Glomerular endothelial cell (primary cell): ENCODE measurements around the gene DCAF11. TPM values are rescaled to one million over a fixed set of nuclear protein-coding genes. Genes with fewer than 3 reads are reported as not detected.
A peak's percentile ranks its signal among the peaks of the same experiment; 100 is the strongest.

Experiments used
- DNase-seq: peaks from one replicate; pipeline ENCODE4 v3.0.0-alpha.2; 2011; ENCODE audit warnings: low read depth, low spot score; ENCODE audit errors: extremely low read depth
- total RNA-seq: library from RNA; depleted of rRNA; stranded (reverse); fragments of >200 nt; gene quantifications from 2 replicates; pipeline ENCODE4 v1.2.3, GENCODE V29; 2015

Gene DCAF11
- total RNA-seq, 1 donor from 2014 or later: 36.4 TPM

DNA sequence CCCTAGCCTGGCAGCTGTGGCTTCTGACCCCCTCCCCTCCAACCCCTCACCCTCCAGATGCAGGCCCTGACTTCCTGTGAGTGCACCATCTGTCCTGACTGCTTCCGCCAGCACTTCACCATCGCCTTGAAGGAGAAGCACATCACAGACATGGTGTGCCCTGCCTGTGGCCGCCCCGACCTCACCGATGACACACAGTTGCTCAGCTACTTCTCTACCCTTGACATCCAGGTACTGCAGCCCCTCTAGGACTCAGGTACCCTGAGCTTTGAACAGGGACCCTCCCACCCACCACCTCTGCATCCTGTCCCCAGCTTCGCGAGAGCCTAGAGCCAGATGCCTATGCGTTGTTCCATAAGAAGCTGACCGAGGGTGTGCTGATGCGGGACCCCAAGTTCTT is 40.5 kb downstream of the DCAF11 start:
- no peak for DNase-seq

DNA sequence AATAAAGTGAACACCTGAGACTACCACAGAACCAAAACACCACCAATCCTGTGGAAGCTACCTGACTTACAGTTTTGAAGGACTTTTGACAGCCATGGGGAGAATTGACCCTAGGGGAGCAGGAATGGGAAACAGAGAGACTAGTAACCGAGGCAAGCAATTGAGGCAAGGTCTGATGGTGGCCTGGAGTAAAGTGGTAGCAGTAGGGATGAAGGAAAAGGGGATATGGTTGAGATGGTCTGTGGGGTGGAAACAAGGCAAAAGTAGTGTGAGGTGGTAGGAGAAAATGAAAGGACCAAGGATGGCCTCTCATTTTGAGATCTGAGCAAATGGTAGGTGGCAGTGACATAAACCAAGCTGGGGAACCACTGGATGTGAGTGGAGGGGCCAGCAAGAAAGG is 42.3 kb downstream of the DCAF11 start:
- no peak for DNase-seq

DNA sequence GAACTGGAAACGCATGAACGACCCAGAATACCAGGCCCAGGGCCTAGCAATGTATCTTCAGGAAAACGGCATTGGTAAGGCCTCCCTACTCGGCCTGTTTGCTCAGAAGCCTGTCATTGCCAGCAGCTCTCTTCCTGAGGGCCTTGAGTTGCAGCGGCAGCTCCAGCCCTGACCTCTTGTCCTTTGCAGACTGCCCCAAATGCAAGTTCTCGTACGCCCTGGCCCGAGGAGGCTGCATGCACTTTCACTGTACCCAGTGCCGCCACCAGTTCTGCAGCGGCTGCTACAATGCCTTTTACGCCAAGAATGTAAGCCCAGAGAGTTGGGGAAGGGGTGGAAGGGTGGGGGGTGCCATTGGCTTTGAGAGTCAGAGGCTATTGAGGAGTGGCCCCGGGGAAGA is 42.8 kb downstream of the DCAF11 start:
- no peak for DNase-seq

DNA sequence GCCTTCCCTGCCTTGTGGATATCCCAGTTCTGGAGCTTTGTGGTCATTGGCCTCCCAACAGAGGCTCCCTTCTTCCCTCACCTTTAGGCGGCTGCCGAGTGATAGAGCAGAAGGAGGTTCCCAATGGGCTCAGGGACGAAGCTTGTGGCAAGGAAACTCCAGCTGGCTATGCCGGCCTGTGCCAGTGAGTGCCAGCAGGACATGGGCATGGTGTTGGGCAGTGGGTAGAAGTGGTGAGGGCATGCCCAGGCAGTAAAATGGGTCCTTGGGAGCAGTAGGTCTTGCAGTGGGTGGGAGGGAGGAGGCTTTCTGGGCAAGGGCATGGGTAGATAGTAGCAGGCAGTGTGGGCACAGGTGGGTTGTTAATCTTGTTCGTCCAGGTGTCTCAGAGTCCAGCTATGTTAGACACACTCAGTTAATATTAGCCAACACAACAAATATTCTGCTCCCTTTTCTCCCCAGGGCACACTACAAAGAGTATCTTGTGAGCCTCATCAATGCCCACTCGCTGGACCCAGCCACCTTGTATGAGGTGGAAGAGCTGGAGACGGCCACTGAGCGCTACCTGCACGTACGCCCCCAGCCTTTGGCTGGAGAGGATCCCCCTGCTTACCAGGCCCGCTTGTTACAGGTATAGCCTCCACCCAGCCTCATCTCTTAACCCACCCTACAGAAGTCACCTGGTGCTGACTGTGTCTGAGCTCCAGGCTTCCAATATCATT is 45.4 kb downstream of the DCAF11 start:
- DNase-seq: no peak

DNA sequence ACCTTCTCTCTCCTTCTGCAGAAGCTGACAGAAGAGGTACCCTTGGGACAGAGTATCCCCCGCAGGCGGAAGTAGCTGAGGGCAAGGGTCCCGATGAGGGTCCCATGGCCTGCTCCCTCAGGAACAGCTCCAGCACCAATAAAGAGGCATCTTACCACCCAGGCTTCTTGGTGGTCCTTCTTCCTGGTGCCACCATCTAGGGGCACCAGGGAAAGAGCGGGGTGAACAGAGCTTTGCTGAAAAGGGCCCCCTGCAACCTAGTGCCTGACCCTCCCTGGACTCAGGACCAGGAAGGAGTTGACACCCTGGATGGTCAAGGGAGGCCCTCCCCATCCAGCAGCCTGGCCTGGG is 45.9 kb downstream of the DCAF11 start:
- no peak for DNase-seq

DNA sequence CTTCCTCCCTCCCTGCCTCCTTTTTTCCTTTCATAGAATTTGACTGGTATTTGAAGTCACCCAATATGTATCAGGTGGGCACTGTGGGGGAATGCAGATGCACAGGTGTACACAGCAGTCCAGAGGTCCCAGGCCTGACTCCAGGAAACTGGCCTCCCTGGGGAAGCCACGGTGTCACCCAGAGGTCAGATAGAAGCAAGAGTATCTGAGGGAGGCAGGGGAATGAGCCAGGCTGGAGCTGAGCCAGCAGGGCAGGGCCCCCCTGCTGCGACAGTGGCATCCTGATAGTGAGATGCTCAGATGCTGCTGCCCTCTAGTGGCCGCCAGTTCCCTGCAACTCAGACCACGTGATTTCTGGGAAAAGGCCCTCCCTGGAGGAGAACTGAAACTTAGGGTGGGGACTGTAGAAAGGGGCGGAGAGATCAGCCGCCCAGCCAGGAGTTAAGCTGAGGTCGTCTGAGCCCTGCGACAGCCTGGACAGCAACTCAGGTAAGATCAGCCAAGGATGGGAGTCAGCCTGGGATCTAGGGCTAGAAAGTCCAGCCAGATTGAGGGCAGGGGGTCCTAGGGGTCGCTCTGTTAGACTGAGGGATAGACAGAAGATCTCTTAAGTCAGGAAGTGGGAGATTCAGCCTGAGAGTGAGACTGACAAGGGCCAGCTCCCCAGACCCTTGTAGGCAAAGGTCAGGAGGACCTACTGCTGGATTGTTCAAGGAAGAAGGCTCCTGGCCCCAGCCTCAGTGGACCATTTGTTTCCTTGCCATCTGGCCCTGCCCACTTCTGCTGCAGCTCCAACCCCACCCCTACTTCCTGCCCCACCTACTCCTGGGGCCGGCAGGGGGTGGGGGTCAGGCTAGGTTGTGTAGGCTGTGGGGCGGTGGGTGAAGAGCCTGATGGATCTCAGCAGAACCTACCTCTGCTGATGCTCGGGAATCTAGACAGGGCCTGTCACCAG is 46.5 kb downstream of the DCAF11 start, which contains the start of gene IRF9:
Gene IRF9, plus strand, starts transcription at position 416 of the 955 bp plus-strand sequence. CDS start 880 bp downstream, outside the sequence.
- DNase-seq: peak; percentile 75

DNA sequence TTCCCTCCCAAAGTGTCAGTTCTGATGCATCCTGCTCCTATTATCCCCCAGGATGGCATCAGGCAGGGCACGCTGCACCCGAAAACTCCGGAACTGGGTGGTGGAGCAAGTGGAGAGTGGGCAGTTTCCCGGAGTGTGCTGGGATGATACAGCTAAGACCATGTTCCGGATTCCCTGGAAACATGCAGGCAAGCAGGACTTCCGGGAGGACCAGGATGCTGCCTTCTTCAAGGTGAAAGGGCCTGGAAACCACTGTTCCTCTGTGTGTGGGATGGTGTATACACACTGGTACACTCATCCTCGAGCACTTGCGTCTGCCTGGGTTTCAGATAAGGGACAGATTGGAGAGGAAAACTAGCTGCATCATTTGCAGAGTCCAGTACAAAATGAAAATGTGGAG is 47.5 kb downstream of the DCAF11 start:
- DNase-seq: no peak

DNA sequence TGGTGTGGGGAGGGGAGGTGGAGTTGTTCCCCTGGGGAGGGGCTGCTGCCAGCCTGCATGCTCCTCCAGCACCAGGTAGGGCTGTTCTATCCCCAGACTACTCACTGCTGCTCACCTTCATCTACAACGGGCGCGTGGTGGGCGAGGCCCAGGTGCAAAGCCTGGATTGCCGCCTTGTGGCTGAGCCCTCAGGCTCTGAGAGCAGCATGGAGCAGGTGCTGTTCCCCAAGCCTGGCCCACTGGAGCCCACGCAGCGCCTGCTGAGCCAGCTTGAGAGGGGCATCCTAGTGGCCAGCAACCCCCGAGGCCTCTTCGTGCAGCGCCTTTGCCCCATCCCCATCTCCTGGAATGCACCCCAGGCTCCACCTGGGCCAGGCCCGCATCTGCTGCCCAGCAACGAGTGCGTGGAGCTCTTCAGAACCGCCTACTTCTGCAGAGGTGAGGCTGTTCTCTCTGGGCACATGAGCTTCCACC is 50.0 kb downstream of the DCAF11 start:
- DNase-seq: no peak

DNA sequence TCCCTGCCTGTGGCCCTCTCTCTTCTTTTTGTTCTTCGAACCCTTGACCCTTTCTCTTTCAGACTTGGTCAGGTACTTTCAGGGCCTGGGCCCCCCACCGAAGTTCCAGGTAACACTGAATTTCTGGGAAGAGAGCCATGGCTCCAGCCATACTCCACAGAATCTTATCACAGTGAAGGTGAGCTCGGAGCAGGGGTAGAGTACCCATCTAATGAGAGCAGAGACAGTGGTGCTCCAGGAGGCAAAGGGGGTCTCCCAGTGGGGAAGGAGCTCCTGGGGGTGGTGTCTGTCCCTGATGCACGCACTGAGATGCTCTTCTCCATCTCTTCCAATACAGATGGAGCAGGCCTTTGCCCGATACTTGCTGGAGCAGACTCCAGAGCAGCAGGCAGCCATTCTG is 51.2 kb downstream of the DCAF11 start:
- no peak for DNase-seq

DNA sequence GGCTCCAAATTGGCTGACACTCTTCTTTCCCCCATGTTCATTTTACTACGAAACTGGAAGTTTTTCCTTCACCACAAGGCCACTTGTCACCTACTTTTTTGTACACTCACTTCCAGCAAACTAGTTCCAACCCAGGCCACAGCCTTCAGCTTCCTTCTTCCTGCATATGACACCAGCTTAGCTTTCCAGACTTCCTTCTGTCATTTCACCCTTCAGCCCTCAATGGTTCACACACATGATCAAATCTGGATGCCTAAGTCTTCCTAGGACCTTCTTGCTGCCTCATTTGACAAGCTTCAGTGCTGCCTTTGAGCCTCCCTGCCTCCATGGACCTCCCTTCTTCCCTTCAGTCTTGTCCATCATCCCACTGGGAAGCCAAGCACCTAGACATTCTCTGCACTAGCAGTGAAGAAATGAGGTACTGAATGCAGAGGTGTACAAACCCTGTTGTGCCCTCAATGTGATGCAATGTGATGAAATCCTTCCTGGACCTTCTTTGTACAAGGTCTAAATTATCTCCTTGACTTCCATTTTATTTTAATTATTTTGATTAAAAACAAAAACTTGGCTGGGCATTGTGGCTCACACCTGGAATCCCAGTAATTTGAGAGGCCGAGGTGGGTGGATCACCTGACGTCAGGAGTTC is 53.0 kb downstream of the DCAF11 start:
- no peak for DNase-seq

DNA sequence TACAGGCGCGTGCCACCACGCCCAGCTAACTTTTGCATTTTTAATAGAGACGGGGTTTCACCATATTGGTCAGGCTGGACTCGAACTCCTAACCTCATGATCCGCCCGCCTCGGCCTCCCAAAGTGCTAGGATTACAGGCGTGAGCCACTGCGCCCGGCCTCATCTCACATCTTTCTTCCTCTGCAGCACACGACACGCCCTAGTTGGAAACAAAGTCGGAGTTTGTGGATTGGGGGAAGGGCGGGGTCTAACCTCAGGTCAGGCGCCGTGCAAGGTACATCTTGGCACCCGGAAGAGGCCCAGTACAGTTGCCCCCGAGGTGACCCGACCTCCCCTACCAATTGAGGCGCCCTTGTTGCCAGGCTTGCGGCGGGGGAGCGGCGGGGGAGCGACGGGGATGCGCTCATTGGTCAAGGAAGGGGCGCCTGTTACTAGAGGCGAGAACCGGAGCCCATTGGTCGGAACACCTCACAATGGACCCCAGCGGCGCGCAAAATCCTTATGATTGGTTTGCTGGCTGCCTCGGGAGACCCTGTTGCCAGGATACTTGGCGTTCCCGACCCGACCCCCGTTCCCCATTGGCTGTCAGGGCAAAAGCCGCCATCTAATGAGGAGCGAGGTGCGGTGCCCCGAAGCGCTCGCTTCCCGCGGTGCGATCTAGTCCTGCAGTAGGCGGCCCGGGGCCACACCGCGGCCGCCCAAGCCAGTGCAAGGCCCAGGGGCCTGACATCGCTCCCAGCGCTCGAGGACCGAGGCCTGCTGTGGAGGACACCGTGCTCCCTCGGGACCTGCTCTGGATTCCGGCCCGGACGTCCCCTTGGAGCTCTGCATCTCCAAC is 57.1 kb downstream of the DCAF11 start, which contains the start of gene REC8:
Gene REC8, plus strand, starts transcription at position 659 of the 839 bp plus-strand sequence. CDS start 473 bp downstream, outside the sequence.
- DNase-seq: no peak

DNA sequence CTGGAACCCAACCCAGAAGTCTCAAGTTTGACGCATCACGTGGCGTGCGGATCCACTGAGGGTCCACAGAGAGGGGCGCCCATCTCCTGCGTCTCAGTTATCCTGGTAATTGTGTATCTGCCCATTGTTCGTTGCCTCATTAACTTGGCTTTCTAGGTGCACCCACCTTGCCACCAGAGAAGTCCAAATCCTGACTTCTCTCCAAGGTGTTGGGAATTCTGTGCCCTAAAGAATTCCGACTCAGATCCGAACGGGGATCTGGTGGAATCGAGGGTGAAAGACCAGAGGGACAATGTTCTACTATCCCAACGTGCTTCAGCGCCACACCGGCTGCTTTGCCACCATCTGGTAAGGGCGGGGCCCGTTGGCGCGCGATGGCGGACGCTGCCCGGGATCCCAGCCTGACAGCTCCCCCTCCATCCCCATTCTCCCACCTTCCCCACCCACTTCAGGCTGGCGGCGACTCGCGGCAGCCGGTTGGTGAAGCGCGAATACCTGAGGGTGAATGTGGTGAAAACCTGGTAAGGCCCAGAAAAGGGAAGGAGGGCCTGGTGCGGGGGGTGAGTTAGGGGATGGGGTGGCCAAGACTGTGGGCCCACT is 57.8 kb downstream of the DCAF11 start:
- DNase-seq: no peak

DNA sequence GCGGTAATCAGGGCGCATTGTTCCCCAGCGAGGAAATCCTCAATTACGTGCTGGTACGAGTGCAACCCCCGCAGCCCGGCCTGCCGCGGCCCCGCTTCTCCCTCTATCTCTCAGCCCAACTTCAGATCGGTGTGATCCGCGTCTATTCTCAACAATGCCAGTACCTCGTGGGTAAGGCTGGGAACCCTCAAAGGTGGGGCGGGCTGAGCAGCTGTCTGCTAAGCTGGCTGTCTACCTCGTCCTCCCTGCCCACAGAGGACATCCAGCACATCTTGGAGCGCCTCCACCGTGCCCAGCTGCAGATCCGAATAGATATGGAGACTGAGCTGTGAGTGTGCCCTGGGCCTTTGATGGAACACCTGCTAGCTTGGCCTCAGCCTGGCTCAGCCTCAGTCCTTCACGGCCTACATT is 58.3 kb downstream of the DCAF11 start:
- no peak for DNase-seq

Other genes starting within 250 kb of the DCAF11 start
- 24.2 and 46.5 TPM in 2 replicates for gene DHRS4, start 161.0 kb upstream of the DCAF11 start, total RNA-seq
- gene DHRS4L2, start 125.8 kb upstream of the DCAF11 start, total RNA-seq: 8.5 and 8.7 TPM in 2 replicates
- 0.06 and 0.19 TPM in 2 replicates for gene CARMIL3, start 62.8 kb upstream of the DCAF11 start, total RNA-seq
- gene CPNE6, start 43.2 kb upstream of the DCAF11 start, total RNA-seq: not detected in 2 replicates
- 6.4 and 11.4 TPM in 2 replicates for gene PCK2, start 20.5 kb upstream of the DCAF11 start, total RNA-seq
- gene NRL, start 172 bp downstream of the DCAF11 start, total RNA-seq: 0.70 and 4.9 TPM in 2 replicates
- gene FITM1, start 15.9 kb downstream of the DCAF11 start, total RNA-seq: 0.29 TPM in 1 of 2 replicates, not detected in the other
- gene PSME1, start 21.4 kb downstream of the DCAF11 start, total RNA-seq: 235 and 321 TPM in 2 replicates
- gene EMC9, start 26.8 kb downstream of the DCAF11 start, total RNA-seq: 12.3 and 16.9 TPM in 2 replicates
- gene PSME2, start 31.8 kb downstream of the DCAF11 start, total RNA-seq: 101 and 165 TPM in 2 replicates
- 42.1 and 77.5 TPM in 2 replicates for gene RNF31, start 32.7 kb downstream of the DCAF11 start, total RNA-seq
- gene IRF9, start 46.5 kb downstream of the DCAF11 start, total RNA-seq: 45.4 and 73.1 TPM in 2 replicates
- 46.3 and 55.0 TPM in 2 replicates for gene REC8, start 57.3 kb downstream of the DCAF11 start, total RNA-seq
- 41.5 and 52.4 TPM in 2 replicates for gene IPO4, start 74.0 kb downstream of the DCAF11 start, total RNA-seq
- gene TM9SF1, start 80.7 kb downstream of the DCAF11 start, total RNA-seq: 77.2 and 94.9 TPM in 2 replicates
- not detected in 2 replicates for gene TSSK4, start 90.9 kb downstream of the DCAF11 start, total RNA-seq
- gene CHMP4A, start 98.7 kb downstream of the DCAF11 start, total RNA-seq: 32.0 and 52.3 TPM in 2 replicates
- gene MDP1, start 101.3 kb downstream of the DCAF11 start, total RNA-seq: 10.2 and 11.2 TPM in 2 replicates
- gene NEDD8, start 117.6 kb downstream of the DCAF11 start, total RNA-seq: 226 and 248 TPM in 2 replicates
- gene GMPR2, start 118.2 kb downstream of the DCAF11 start, total RNA-seq: 51.6 and 94.0 TPM in 2 replicates
- gene TINF2, start 127.8 kb downstream of the DCAF11 start, total RNA-seq: 40.6 and 42.4 TPM in 2 replicates
- gene TGM1, start 148.4 kb downstream of the DCAF11 start, total RNA-seq: 0.64 and 2.5 TPM in 2 replicates
- gene RABGGTA, start 156.8 kb downstream of the DCAF11 start, total RNA-seq: 28.7 and 42.6 TPM in 2 replicates
- 18.0 and 36.1 TPM in 2 replicates for gene DHRS1, start 185.0 kb downstream of the DCAF11 start, total RNA-seq
- gene NOP9, start 185.1 kb downstream of the DCAF11 start, total RNA-seq: 19.3 and 25.6 TPM in 2 replicates
- 2.0 and 2.5 TPM in 2 replicates for gene CIDEB, start 193.2 kb downstream of the DCAF11 start, total RNA-seq
- gene LTB4R2, start 195.4 kb downstream of the DCAF11 start, total RNA-seq: 1.8 and 8.4 TPM in 2 replicates
- 5.3 and 7.9 TPM in 2 replicates for gene LTB4R, start 196.7 kb downstream of the DCAF11 start, total RNA-seq
- gene ADCY4, start 220.3 kb downstream of the DCAF11 start, total RNA-seq: 63.3 and 115 TPM in 2 replicates
- gene RIPK3, start 225.2 kb downstream of the DCAF11 start, total RNA-seq: 1.3 and 2.6 TPM in 2 replicates